ENCODE results near the gene SLC22A16.

SLC22A16 gene

GRCh38 chr6:110404607-110405006, 71.8 kb downstream of the SLC22A16 start:
- DNase-seq (ENCODE audit: low read depth in 2 of 2) = no peak

GRCh38 chr6:110401585-110402176, 74.7 kb downstream of the SLC22A16 start:
- no peak for DNase-seq (ENCODE audit: low read depth in 2 of 2)

- DNase-seq (ENCODE audit: low read depth in 2 of 2) = no peak
Observed at GRCh38 chr6:110400208-110400607, 76.2 kb downstream of the SLC22A16 start.

- no peak for DNase-seq (ENCODE audit: low read depth in 2 of 2)
Observed at GRCh38 chr6:110399219-110400071, 77.0 kb downstream of the SLC22A16 start.

- DNase-seq (ENCODE audit: low read depth in 2 of 2) = no peak
Observed at GRCh38 chr6:110398778-110399177, 77.6 kb downstream of the SLC22A16 start.

- no peak for DNase-seq (ENCODE audit: low read depth in 2 of 2)
Observed at GRCh38 chr6:110395221-110395620, 81.2 kb downstream of the SLC22A16 start.

GRCh38 chr6:110394409-110394808, 82.0 kb downstream of the SLC22A16 start:
- no peak for DNase-seq (ENCODE audit: low read depth in 2 of 2)

GRCh38 chr6:110392727-110393126, 83.7 kb downstream of the SLC22A16 start:
- DNase-seq (ENCODE audit: low read depth in 2 of 2) = no peak

- DNase-seq (ENCODE audit: low read depth in 2 of 2) = no peak
Observed at GRCh38 chr6:110390404-110390803, 86.0 kb downstream of the SLC22A16 start.

- DNase-seq (ENCODE audit: low read depth in 2 of 2) = no peak
Observed at GRCh38 chr6:110389689-110390382, 86.6 kb downstream of the SLC22A16 start.

- DNase-seq (ENCODE audit: low read depth in 2 of 2) = no peak
Observed at GRCh38 chr6:110387986-110388385, 88.4 kb downstream of the SLC22A16 start.

GRCh38 chr6:110385458-110385863, 91.0 kb downstream of the SLC22A16 start:
- DNase-seq (ENCODE audit: low read depth in 2 of 2) = no peak

- no peak for DNase-seq (ENCODE audit: low read depth in 2 of 2)
Observed at GRCh38 chr6:110378552-110378951, 97.9 kb downstream of the SLC22A16 start.
